Measurements from ENCODE around the gene CNTN1.
"Not testable (repeated sequence)": the region's sequence is repeated elsewhere in the genome, so short reads cannot be mapped to it uniquely, and the experiment has no call there.

Gene CNTN1

GRCh38 chr12:40701756-40702155, 9.5 kb downstream of the CNTN1 start:
- DNase-seq (ENCODE audit: low read depth): no peak

- no peak for DNase-seq (ENCODE audit: low read depth)
These were observed 18.9 kb downstream of the CNTN1 start for GRCh38 chr12:40711121-40711520.

GRCh38 chr12:40714636-40715035, 22.4 kb downstream of the CNTN1 start:
- no peak for DNase-seq (ENCODE audit: low read depth)

GRCh38 chr12:40716037-40716436, 23.8 kb downstream of the CNTN1 start:
- DNase-seq (ENCODE audit: low read depth): no peak

- no peak for DNase-seq (ENCODE audit: low read depth)
These were observed 25.3 kb downstream of the CNTN1 start for GRCh38 chr12:40717576-40717975.

- DNase-seq (ENCODE audit: low read depth): no peak
These were observed 26.7 kb downstream of the CNTN1 start for GRCh38 chr12:40718878-40719372.

- DNase-seq (ENCODE audit: low read depth): no peak
These were observed 30.8 kb downstream of the CNTN1 start for GRCh38 chr12:40723001-40723400.

GRCh38 chr12:40726366-40726765, 34.1 kb downstream of the CNTN1 start:
- no peak for DNase-seq (ENCODE audit: low read depth)

GRCh38 chr12:40727774-40728483, 35.7 kb downstream of the CNTN1 start:
- no peak for DNase-seq (ENCODE audit: low read depth)

GRCh38 chr12:40730281-40730680, 38.0 kb downstream of the CNTN1 start:
- DNase-seq (ENCODE audit: low read depth): no peak

GRCh38 chr12:40733871-40734270, 41.6 kb downstream of the CNTN1 start:
- no peak for DNase-seq (ENCODE audit: low read depth)

- no peak for DNase-seq (ENCODE audit: low read depth)
These were observed 42.0 kb downstream of the CNTN1 start for GRCh38 chr12:40734276-40734675.

- no peak for DNase-seq (ENCODE audit: low read depth)
These were observed 43.5 kb downstream of the CNTN1 start for GRCh38 chr12:40735551-40736230.

- DNase-seq (ENCODE audit: low read depth): not testable (repeated sequence)
These were observed 45.2 kb downstream of the CNTN1 start for GRCh38 chr12:40737416-40737815.

- DNase-seq (ENCODE audit: low read depth): no peak
These were observed 46.6 kb downstream of the CNTN1 start for GRCh38 chr12:40738856-40739255.

GRCh38 chr12:40742041-40742440, 49.8 kb downstream of the CNTN1 start:
- no peak for DNase-seq (ENCODE audit: low read depth)

- DNase-seq (ENCODE audit: low read depth): no peak
These were observed 53.1 kb downstream of the CNTN1 start for GRCh38 chr12:40745386-40745785.

- DNase-seq (ENCODE audit: low read depth): no peak
These were observed 57.6 kb downstream of the CNTN1 start for GRCh38 chr12:40749863-40750262.

- no peak for DNase-seq (ENCODE audit: low read depth)
These were observed 59.8 kb downstream of the CNTN1 start for GRCh38 chr12:40752011-40752410.

GRCh38 chr12:40760821-40761220, 68.6 kb downstream of the CNTN1 start:
- DNase-seq (ENCODE audit: low read depth): no peak

GRCh38 chr12:40762072-40762471, 69.8 kb downstream of the CNTN1 start:
- DNase-seq (ENCODE audit: low read depth): no peak

- DNase-seq (ENCODE audit: low read depth): no peak
These were observed 76.1 kb downstream of the CNTN1 start for GRCh38 chr12:40768125-40768864.

- no peak for DNase-seq (ENCODE audit: low read depth)
These were observed 77.6 kb downstream of the CNTN1 start for GRCh38 chr12:40769846-40770245.
